Upper lobe of left lung (tissue), 6 donors: ENCODE data around the gene GRB14. TPM values are rescaled to one million over a fixed set of nuclear protein-coding genes. Genes with fewer than 3 reads are reported as not detected.

Experiments used
- ATAC-seq, 2 donors: fragments of 200-7000 bp; cut with Tn5 transposase; one replicate each; pipeline ENCODE4 v1.9.1; 2022; ENCODE audit warnings: mild to moderate bottlenecking in 2 of 2, moderate library complexity in 2 of 2; ENCODE audit not compliant: low FRiP score in 2 of 2
- DNase-seq, 2 donors: peaks; one replicate each; pipeline ENCODE4 v3.0.0-alpha.2; 2019 to 2020
- H3K27ac ChIP-seq, 4 donors: fragments of 200-600 bp; sonication (generic); one replicate each; pipeline ENCODE4 v1.5.1; 2016 to 2019
- H3K27me3 ChIP-seq, 4 donors: fragments of 200-600 bp; sonication (generic); one replicate each; pipeline ENCODE4 v1.5.1; 2017 to 2019
- H3K36me3 ChIP-seq, 4 donors: fragments of 200-600 bp; sonication (generic); one replicate each; pipeline ENCODE4 v1.5.1; 2016 to 2019
- H3K4me1 ChIP-seq, 4 donors: fragments of 200-600 bp; sonication (generic); one replicate each; pipeline ENCODE4 v1.5.1; 2018 to 2019
- H3K4me3 ChIP-seq, 4 donors: fragments of 200-600 bp; sonication (generic); one replicate each; pipeline ENCODE4 v1.5.1; 2017 to 2019; ENCODE audit warnings: mild to moderate bottlenecking in 2 of 4, moderate library complexity in 1 of 4
- H3K9me3 ChIP-seq, 4 donors: fragments of 200-600 bp; sonication (generic); one replicate each; pipeline ENCODE4 v1.5.1; 2018 to 2019
- EP300 ChIP-seq, 4 donors: sonication (generic); formaldehyde crosslinking; IDR thresholded peaks; one replicate each; pipeline ENCODE4 v1.5.1; 2017; ENCODE audit warnings: antibody characterized with exemption in 4 of 4, control low read depth in 2 of 4
- POLR2A ChIP-seq, 4 donors: fragments of 450-650 bp; IDR thresholded peaks; one replicate each; pipeline ENCODE4 v1.5.1; 2016 to 2017; ENCODE audit warnings: antibody characterized with exemption in 4 of 4, mild to moderate bottlenecking in 2 of 4
- POLR2AphosphoS5 ChIP-seq, 2 donors: sonication (generic); formaldehyde crosslinking; IDR thresholded peaks; one replicate each; pipeline ENCODE4 v1.5.1; 2017; ENCODE audit warnings: antibody characterized with exemption in 2 of 2
- WGBS, 2 donors: methylation state at CpG; one replicate each; pipeline ENCODE4 v1.1.5; 2017 to 2018; 5-methylcytosine and 5-hydroxymethylcytosine counted together
- total RNA-seq, 6 donors: library from RNA; depleted of rRNA in 4 of 6; stranded (reverse); fragments of >200 nt in 4 of 6; gene quantifications; one replicate each; pipeline versions ENCODE4 v1.1.0 to v1.2.1, GENCODE V29; 2016 to 2021
- TF ChIP-seq, protein P1 (sequence below), 6 experiments: fragments of 450-650 bp in 4 of 6; fragments of 200-600 bp in 2 of 6; sonication (generic) in 2 of 6; IDR thresholded peaks; one replicate each; pipeline ENCODE4 v1.5.1; 2016 to 2019; ENCODE audit warnings: antibody characterized with exemption in 6 of 6
- donor health status: DM: no; HTN: no; CAD: no; lungs with moderate emphysema.
- donor health status: DM: no; HTN: yes; CAD: no; lungs with severe emphysema.

GRB14 gene
- total RNA-seq, 6 donors from 2014 or later, result 1.4 to 10.5 (median 3.0) TPM

DNA sequence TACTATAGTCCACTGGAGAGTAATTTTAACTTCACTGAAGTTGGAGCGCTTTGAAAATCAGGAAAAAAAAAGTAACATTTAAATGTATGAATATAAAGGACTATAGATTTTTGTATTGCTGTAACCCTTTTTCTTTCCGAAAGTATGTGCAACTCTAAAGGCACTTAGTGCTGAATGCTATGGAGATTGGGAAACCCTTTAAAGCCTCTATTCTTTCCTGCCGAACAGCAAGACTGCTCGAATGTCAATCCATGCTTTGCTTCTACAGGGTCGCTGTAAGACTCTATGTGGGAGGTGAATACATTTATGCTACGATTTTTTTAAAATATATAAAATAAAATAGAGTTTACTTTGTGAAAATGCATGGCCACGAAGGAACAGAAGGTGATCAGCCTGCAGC, 825 bp downstream of the GRB14 start:
- ATAC-seq, result no peak
- H3K4me1 ChIP-seq, result peaks cover 3 to 17% (median 12%) of the 10 kb centered on the region in 4 donors
- WGBS, 2 donors, result 15 to 21% methylated on average over 7 of the region's 7 CpGs
- peak overlapping the region in 3 of 4 donors; percentile 52 to 75 (median 66) for H3K4me3 ChIP-seq
- TF ChIP-seq POLR2A (IDR thresholded peaks at IDR 0.05), result no peak
- no peak for TF ChIP-seq EP300 (IDR thresholded peaks at IDR 0.05)
- TF ChIP-seq, protein P1, sequence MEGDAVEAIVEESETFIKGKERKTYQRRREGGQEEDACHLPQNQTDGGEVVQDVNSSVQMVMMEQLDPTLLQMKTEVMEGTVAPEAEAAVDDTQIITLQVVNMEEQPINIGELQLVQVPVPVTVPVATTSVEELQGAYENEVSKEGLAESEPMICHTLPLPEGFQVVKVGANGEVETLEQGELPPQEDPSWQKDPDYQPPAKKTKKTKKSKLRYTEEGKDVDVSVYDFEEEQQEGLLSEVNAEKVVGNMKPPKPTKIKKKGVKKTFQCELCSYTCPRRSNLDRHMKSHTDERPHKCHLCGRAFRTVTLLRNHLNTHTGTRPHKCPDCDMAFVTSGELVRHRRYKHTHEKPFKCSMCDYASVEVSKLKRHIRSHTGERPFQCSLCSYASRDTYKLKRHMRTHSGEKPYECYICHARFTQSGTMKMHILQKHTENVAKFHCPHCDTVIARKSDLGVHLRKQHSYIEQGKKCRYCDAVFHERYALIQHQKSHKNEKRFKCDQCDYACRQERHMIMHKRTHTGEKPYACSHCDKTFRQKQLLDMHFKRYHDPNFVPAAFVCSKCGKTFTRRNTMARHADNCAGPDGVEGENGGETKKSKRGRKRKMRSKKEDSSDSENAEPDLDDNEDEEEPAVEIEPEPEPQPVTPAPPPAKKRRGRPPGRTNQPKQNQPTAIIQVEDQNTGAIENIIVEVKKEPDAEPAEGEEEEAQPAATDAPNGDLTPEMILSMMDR (IDR thresholded peaks at IDR 0.05), result no peak
- TF ChIP-seq POLR2AphosphoS5 (IDR thresholded peaks at IDR 0.05), result no peak
- no peaks in the 10 kb centered on the region for H3K9me3 ChIP-seq
- no peak overlapping the region for H3K27ac ChIP-seq
- no peak for DNase-seq
- no peaks in the 10 kb centered on the region for H3K36me3 ChIP-seq
- H3K27me3 ChIP-seq, result peaks cover 0 to 12% (median 4%) of the 10 kb centered on the region in 4 donors

DNA sequence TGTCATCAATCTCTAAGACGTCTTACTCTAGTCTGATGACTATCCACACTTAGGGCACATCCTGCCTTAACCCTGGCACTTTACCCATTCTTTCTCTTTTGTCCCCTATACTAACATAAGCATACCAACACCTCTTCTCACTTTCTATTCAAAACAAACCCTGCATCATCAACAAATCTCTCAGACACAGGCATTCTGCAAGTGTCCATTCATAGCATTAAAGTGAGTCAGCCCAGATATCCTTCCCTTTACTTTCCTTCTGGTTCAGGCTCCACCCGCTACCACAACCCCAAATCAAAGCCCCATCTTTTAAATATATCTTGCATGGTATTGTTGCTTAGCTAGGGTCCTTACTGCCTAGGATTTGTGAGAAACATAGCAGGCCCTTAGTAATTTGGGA, 3.8 kb downstream of the GRB14 start:
- Histone ChIP-seq H3K4me1 (peaks cover 3 to 17% (median 12%) of the 10 kb centered on the region in 4 donors), H3K27ac (no peak overlapping the region), H3K4me3 (no peak overlapping the region), H3K9me3 (no peaks in the 10 kb centered on the region), H3K27me3 (peaks cover 0 to 12% (median 4%) of the 10 kb centered on the region in 4 donors), H3K36me3 (no peaks in the 10 kb centered on the region)
- ATAC-seq, result no peak
- TF ChIP-seq EP300 (IDR thresholded peaks at IDR 0.05), result no peak
- no peak for TF ChIP-seq POLR2AphosphoS5 (IDR thresholded peaks at IDR 0.05)
- TF ChIP-seq, protein P1 (IDR thresholded peaks at IDR 0.05), result no peak
- no peak for TF ChIP-seq POLR2A (IDR thresholded peaks at IDR 0.05)
- 73 to 78% methylated on average over 2 of the region's 2 CpGs for WGBS, 2 donors
- DNase-seq, result no peak

DNA sequence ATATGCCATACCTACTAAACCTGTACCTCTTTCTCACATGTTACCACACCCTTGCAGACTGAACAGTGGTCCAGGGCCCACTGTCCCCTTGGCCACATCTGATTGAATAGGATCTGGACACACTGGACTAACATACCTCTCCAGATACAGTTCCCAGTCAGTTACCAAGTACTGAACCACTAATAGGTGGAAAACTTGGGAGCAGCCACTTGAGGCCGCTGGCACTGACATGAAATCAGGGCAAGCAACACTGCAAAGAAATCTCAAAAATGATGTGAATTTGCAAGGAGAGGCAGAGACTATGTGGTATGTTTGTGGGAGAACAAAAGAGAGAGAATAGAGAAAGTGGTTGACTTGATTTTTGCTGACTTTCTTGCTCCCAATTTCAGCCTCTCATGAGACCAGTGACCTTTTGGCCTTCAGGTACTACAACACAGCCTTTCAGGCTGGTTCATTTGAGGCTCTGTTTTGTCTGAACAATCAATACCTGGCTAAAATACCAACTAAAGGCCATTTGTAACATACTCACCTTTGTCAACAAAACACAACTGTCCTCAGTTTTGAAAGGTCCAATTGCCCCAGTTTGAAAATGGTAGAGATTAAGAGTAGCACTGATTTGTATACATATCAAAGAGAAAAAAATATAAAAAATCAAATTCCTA, 7.8 kb downstream of the GRB14 start:
- H3K36me3 ChIP-seq, result no peaks in the 10 kb centered on the region
- TF ChIP-seq POLR2A (IDR thresholded peaks at IDR 0.05) (no peak), EP300 (IDR thresholded peaks at IDR 0.05) (no peak), POLR2AphosphoS5 (IDR thresholded peaks at IDR 0.05) (no peak)
- TF ChIP-seq, protein P1 (IDR thresholded peaks at IDR 0.05), result no peak
- ATAC-seq (no peak), DNase-seq (no peak)
- no peaks in the 10 kb centered on the region for H3K9me3 ChIP-seq
- H3K4me3 ChIP-seq, result no peak overlapping the region
- H3K4me1 ChIP-seq, result no peaks in the 10 kb centered on the region
- no peak overlapping the region for H3K27ac ChIP-seq
- WGBS, 2 donors, result 71 to 84% methylated on average over 1 of the region's 1 CpG
- no peaks in the 10 kb centered on the region for H3K27me3 ChIP-seq

DNA sequence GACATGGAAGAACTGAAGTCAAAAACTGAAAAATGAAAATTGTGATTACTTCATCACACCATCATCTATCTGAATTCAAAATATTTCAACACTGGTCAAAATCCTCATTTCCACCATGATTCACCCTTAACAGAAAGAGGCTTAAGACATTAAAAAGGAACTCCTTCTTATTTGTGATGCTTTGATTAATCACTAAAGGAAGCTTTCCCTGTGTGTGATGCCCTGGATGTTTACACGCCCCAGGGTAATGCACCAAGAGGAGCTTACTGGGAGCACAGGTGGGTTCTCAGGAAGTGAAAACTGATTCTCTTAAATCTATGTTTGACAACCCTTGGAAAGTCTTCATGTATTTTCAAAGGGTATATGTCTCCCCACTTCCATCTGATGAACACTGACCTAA, 11.5 kb downstream of the GRB14 start:
- Histone ChIP-seq H3K27ac (no peak overlapping the region), H3K4me1 (no peaks in the 10 kb centered on the region), H3K27me3 (no peaks in the 10 kb centered on the region), H3K4me3 (no peak overlapping the region), H3K36me3 (no peaks in the 10 kb centered on the region), H3K9me3 (no peaks in the 10 kb centered on the region)
- TF ChIP-seq EP300 (IDR thresholded peaks at IDR 0.05), result no peak
- TF ChIP-seq POLR2AphosphoS5 (IDR thresholded peaks at IDR 0.05), result no peak
- TF ChIP-seq POLR2A (IDR thresholded peaks at IDR 0.05), result no peak
- TF ChIP-seq, protein P1 (IDR thresholded peaks at IDR 0.05), result no peak
- 90 to 97% methylated on average over 1 of the region's 1 CpG for WGBS, 2 donors
- DNase-seq (no peak), ATAC-seq (no peak)

DNA sequence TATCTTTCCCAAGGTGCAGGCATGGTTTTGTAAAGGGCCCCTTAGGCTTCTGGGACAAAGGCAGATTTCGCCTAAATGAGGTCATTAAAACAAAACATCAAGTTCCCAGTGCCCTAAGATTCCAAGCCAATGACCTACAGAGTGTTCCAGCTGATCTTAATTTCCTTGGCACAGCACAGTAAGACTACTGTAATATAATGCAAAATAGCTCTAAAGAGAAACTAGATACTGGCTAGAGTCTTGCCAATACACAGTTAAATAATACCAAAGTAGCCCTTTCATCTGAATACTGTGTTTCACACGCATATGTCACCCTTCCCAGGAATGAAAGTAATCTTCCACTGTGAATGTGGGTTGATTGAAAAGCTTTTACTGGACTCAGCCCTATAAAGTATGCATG, 14.7 kb downstream of the GRB14 start:
- WGBS, 2 donors, result 69 to 73% methylated on average over 2 of the region's 2 CpGs
- peak in 1 of 2 donors; percentile 63 for ATAC-seq

More for the DNA sequence above, 14.7 kb downstream of the GRB14 start:
- Histone ChIP-seq H3K27me3 (no peaks in the 10 kb centered on the region), H3K27ac (no peak overlapping the region), H3K36me3 (no peaks in the 10 kb centered on the region), H3K9me3 (no peaks in the 10 kb centered on the region), H3K4me1 (no peaks in the 10 kb centered on the region), H3K4me3 (no peak overlapping the region)
- DNase-seq, result no peak
- TF ChIP-seq POLR2A (IDR thresholded peaks at IDR 0.05), result no peak
- TF ChIP-seq EP300 (IDR thresholded peaks at IDR 0.05), result no peak
- TF ChIP-seq, protein P1 (IDR thresholded peaks at IDR 0.05), result no peak
- no peak for TF ChIP-seq POLR2AphosphoS5 (IDR thresholded peaks at IDR 0.05)
